Measurements from ENCODE around the gene MTMR3.

MTMR3 gene

GRCh38 chr22:29933619-29934018, 50.6 kb downstream of the MTMR3 start:
- Histone ChIP-seq H3K79me1 (replicated peaks; ENCODE audit: low read length, poor library complexity, severe bottlenecking) (peaks cover 14% of the 10 kb centered on the region), H3K9me3 (ENCODE audit: control insufficient read depth, low read length) (no peaks in the 10 kb centered on the region), H2AFZ (ENCODE audit: low read depth, low read length) (no peak overlapping the region), H2AK5ac (ENCODE audit: low read length, severe bottlenecking) (no peak overlapping the region), H3K9ac (ENCODE audit: low read length) (no peak overlapping the region), H3K4me3 (ENCODE audit: insufficient read depth in 1 of 2, low read depth in 1 of 2, low read length in 2 of 2) (no peak overlapping the region), H4K8ac (ENCODE audit: low read length) (no peak overlapping the region), H3K4ac (ENCODE audit: low read depth in 1 of 2, low read length in 2 of 2) (no peak overlapping the region), H2BK15ac (ENCODE audit: low read depth, poor library complexity, severe bottlenecking) (no peak overlapping the region), H3K14ac (ENCODE audit: low read length in 2 of 2) (no peak overlapping the region), H3K4me1 (ENCODE audit: control insufficient read depth, insufficient read depth, low read depth, low read length) (peaks cover 4% of the 10 kb centered on the region), H2BK120ac (ENCODE audit: low read depth, low read length) (no peak overlapping the region), H2BK12ac (ENCODE audit: low read length in 2 of 2) (no peak overlapping the region), H3K27ac (ENCODE audit: low read length, poor library complexity, severe bottlenecking) (no peak overlapping the region), H3K18ac (ENCODE audit: low read depth in 1 of 2, low read length in 2 of 2) (no peak overlapping the region), H3K4me2 (ENCODE audit: low read length, poor library complexity, severe bottlenecking) (no peak overlapping the region), H4K91ac (ENCODE audit: low read length) (no peak overlapping the region), H3K36me3 (ENCODE audit: control insufficient read depth in 1 of 2, insufficient read depth in 2 of 2, low read depth in 1 of 2, low read length in 2 of 2) (no peaks in the 10 kb centered on the region), H3K23ac (ENCODE audit: low read length in 2 of 2) (no peak overlapping the region), H3K27me3 (ENCODE audit: control insufficient read depth in 1 of 2, insufficient read depth in 1 of 2, low read length in 2 of 2) (no peaks in the 10 kb centered on the region), H2BK5ac (ENCODE audit: low read depth, low read length, poor library complexity, severe bottlenecking) (no peak overlapping the region)
- DNase-seq: no peak
- WGBS: no CpG with 5 or more reads among the region's 1 CpG

- Histone ChIP-seq H3K9me3 (ENCODE audit: control insufficient read depth, low read length) (no peaks in the 10 kb centered on the region), H3K4me2 (ENCODE audit: low read length, poor library complexity, severe bottlenecking) (no peak overlapping the region), H4K8ac (ENCODE audit: low read length) (no peak overlapping the region), H2BK15ac (ENCODE audit: low read depth, poor library complexity, severe bottlenecking) (no peak overlapping the region), H3K36me3 (ENCODE audit: control insufficient read depth in 1 of 2, insufficient read depth in 2 of 2, low read depth in 1 of 2, low read length in 2 of 2) (no peaks in the 10 kb centered on the region), H2BK5ac (ENCODE audit: low read depth, low read length, poor library complexity, severe bottlenecking) (no peak overlapping the region), H2BK12ac (ENCODE audit: low read length in 2 of 2) (no peak overlapping the region), H3K4ac (ENCODE audit: low read depth in 1 of 2, low read length in 2 of 2) (no peak overlapping the region), H3K79me1 (replicated peaks; ENCODE audit: low read length, poor library complexity, severe bottlenecking) (peaks cover 14% of the 10 kb centered on the region), H3K18ac (ENCODE audit: low read depth in 1 of 2, low read length in 2 of 2) (no peak overlapping the region), H3K4me1 (ENCODE audit: control insufficient read depth, insufficient read depth, low read depth, low read length) (peaks cover 4% of the 10 kb centered on the region), H3K27ac (ENCODE audit: low read length, poor library complexity, severe bottlenecking) (no peak overlapping the region), H2BK120ac (ENCODE audit: low read depth, low read length) (no peak overlapping the region), H2AFZ (ENCODE audit: low read depth, low read length) (no peak overlapping the region), H4K91ac (ENCODE audit: low read length) (no peak overlapping the region), H3K14ac (ENCODE audit: low read length in 2 of 2) (no peak overlapping the region), H3K23ac (ENCODE audit: low read length in 2 of 2) (no peak overlapping the region), H3K27me3 (ENCODE audit: control insufficient read depth in 1 of 2, insufficient read depth in 1 of 2, low read length in 2 of 2) (no peaks in the 10 kb centered on the region), H3K9ac (ENCODE audit: low read length) (no peak overlapping the region), H2AK5ac (ENCODE audit: low read length, severe bottlenecking) (no peak overlapping the region), H3K4me3 (ENCODE audit: insufficient read depth in 1 of 2, low read depth in 1 of 2, low read length in 2 of 2) (no peak overlapping the region)
- no CpG with 5 or more reads among the region's 2 CpGs for WGBS
- no peak for DNase-seq
These were observed 51.6 kb downstream of the MTMR3 start for GRCh38 chr22:29934596-29934995.

- Histone ChIP-seq H4K91ac (ENCODE audit: low read length) (no peak overlapping the region), H3K14ac (ENCODE audit: low read length in 2 of 2) (no peak overlapping the region), H3K36me3 (ENCODE audit: control insufficient read depth in 1 of 2, insufficient read depth in 2 of 2, low read depth in 1 of 2, low read length in 2 of 2) (no peaks in the 10 kb centered on the region), H3K27ac (ENCODE audit: low read length, poor library complexity, severe bottlenecking) (no peak overlapping the region), H3K4ac (ENCODE audit: low read depth in 1 of 2, low read length in 2 of 2) (no peak overlapping the region), H3K23ac (ENCODE audit: low read length in 2 of 2) (no peak overlapping the region), H3K4me2 (ENCODE audit: low read length, poor library complexity, severe bottlenecking) (no peak overlapping the region), H2BK12ac (ENCODE audit: low read length in 2 of 2) (no peak overlapping the region), H2BK120ac (ENCODE audit: low read depth, low read length) (no peak overlapping the region), H2AK5ac (ENCODE audit: low read length, severe bottlenecking) (no peak overlapping the region), H3K18ac (ENCODE audit: low read depth in 1 of 2, low read length in 2 of 2) (no peak overlapping the region), H4K8ac (ENCODE audit: low read length) (no peak overlapping the region), H2AFZ (ENCODE audit: low read depth, low read length) (no peak overlapping the region), H2BK5ac (ENCODE audit: low read depth, low read length, poor library complexity, severe bottlenecking) (no peak overlapping the region), H3K79me1 (replicated peaks; ENCODE audit: low read length, poor library complexity, severe bottlenecking) (peaks cover 8% of the 10 kb centered on the region), H3K27me3 (ENCODE audit: control insufficient read depth in 1 of 2, insufficient read depth in 1 of 2, low read length in 2 of 2) (no peaks in the 10 kb centered on the region), H3K4me1 (ENCODE audit: control insufficient read depth, insufficient read depth, low read depth, low read length) (peaks cover 1% of the 10 kb centered on the region), H3K4me3 (ENCODE audit: insufficient read depth in 1 of 2, low read depth in 1 of 2, low read length in 2 of 2) (no peak overlapping the region), H2BK15ac (ENCODE audit: low read depth, poor library complexity, severe bottlenecking) (no peak overlapping the region), H3K9ac (ENCODE audit: low read length) (no peak overlapping the region), H3K9me3 (ENCODE audit: control insufficient read depth, low read length) (no peaks in the 10 kb centered on the region)
- DNase-seq: no peak
- WGBS: no CpG with 5 or more reads among the region's 1 CpG
These were observed 53.2 kb downstream of the MTMR3 start for GRCh38 chr22:29936186-29936585.

GRCh38 chr22:29937940-29938693, 55.1 kb downstream of the MTMR3 start:
- H3K36me3 ChIP-seq (ENCODE audit: control insufficient read depth in 1 of 2, insufficient read depth in 2 of 2, low read depth in 1 of 2, low read length in 2 of 2): no peaks in the 10 kb centered on the region
- no peak overlapping the region for H3K14ac ChIP-seq (ENCODE audit: low read length in 2 of 2)
- no peak for DNase-seq
- H3K18ac ChIP-seq (ENCODE audit: low read depth in 1 of 2, low read length in 2 of 2): no peak overlapping the region
- no peak overlapping the region for H2BK15ac ChIP-seq (ENCODE audit: low read depth, poor library complexity, severe bottlenecking)
- no peak overlapping the region for H2BK12ac ChIP-seq (ENCODE audit: low read length in 2 of 2)
- no peak overlapping the region for H2BK5ac ChIP-seq (ENCODE audit: low read depth, low read length, poor library complexity, severe bottlenecking)
- no peak overlapping the region for H3K4ac ChIP-seq (ENCODE audit: low read depth in 1 of 2, low read length in 2 of 2)
- no peak overlapping the region for H3K4me2 ChIP-seq (ENCODE audit: low read length, poor library complexity, severe bottlenecking)
- no peak overlapping the region for H2AK5ac ChIP-seq (ENCODE audit: low read length, severe bottlenecking)
- H3K27me3 ChIP-seq (ENCODE audit: control insufficient read depth in 1 of 2, insufficient read depth in 1 of 2, low read length in 2 of 2): no peaks in the 10 kb centered on the region
- peaks cover 1% of the 10 kb centered on the region for H3K4me1 ChIP-seq (ENCODE audit: control insufficient read depth, insufficient read depth, low read depth, low read length)
- peaks cover 10% of the 10 kb centered on the region for H3K79me1 ChIP-seq (replicated peaks; ENCODE audit: low read length, poor library complexity, severe bottlenecking)
- no peaks in the 10 kb centered on the region for H3K9me3 ChIP-seq (ENCODE audit: control insufficient read depth, low read length)
- no peak overlapping the region for H2AFZ ChIP-seq (ENCODE audit: low read depth, low read length)
- H3K4me3 ChIP-seq (ENCODE audit: insufficient read depth in 1 of 2, low read depth in 1 of 2, low read length in 2 of 2): no peak overlapping the region
- H3K9ac ChIP-seq (ENCODE audit: low read length): no peak overlapping the region
- H4K91ac ChIP-seq (ENCODE audit: low read length): no peak overlapping the region
- H2BK120ac ChIP-seq (ENCODE audit: low read depth, low read length): no peak overlapping the region
- H3K27ac ChIP-seq (ENCODE audit: low read length, poor library complexity, severe bottlenecking): no peak overlapping the region
- H4K8ac ChIP-seq (ENCODE audit: low read length): no peak overlapping the region
- H3K23ac ChIP-seq (ENCODE audit: low read length in 2 of 2): no peak overlapping the region
- WGBS: 89% methylated on average over 5 of the region's 7 CpGs

All from mesenchymal stem cell (in vitro differentiated cells and primary cell).